ENCODE measurements around the gene RAD1. TPM values are rescaled to one million over a fixed set of nuclear protein-coding genes. Genes with fewer than 3 reads are reported as not detected.
A peak's percentile ranks its signal among the peaks of the same experiment; 100 is the strongest.

RAD1 gene
- total RNA-seq, 1 experiment from 2014 or later: 28.7 TPM

DNA sequence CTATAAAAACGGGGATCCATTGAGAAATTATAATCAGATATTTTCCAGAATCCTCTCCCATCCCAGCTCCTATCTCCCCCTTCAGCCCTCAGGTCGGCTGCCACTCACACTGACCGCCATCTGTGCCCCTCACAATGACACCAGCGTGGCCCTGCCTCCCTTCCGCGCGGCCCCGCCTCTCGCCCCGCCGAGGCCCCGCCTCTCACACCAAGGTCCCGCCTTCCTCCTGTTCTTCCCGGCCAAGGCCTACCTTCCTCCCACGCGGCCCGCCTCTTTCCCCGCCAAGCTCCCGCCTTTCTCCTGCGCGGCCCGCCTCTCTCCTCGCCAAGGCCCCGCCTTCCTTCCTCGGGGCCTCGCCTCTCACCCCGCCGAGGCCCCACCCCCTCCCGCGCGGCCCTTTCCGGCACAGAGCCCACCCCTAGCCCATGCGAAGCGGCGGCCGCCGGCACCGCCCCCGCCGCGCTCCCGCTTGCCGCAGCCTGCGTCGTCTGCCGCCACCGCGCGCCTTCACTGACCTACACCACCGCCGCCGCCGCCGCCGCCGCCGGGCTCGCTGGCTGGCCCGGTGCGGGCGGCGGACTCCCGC lies 13.9 kb upstream of the RAD1 start, which contains the start of gene DNAJC21:
TSS of gene DNAJC21 (plus strand) at position 426 of the 586 bp plus-strand sequence. CDS start 261 bp downstream, outside the sequence.
- no peaks in the 10 kb centered on the region for H3K9me3 Mint-ChIP-seq (ENCODE audit: low read depth, unreplicated experiment)

DNA sequence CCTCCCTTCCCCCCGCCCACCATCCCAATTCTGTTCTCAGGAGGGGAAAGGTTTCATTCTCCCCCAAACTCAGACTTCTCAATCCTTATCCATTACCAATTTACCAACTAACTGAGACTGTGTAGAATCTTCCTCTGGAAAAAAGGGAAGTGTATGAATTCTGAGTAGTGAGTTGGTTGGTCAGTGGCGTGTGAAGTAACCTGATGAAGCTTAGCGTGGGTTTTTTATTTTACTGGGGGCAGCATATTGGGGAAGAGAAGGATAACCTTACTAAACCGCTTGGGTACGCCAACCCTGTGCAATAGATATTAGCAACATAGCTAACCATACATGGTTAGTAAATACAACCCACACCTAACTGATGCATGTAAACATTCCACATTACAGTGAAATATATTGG lies 13.0 kb upstream of the RAD1 start:
- TF ChIP-seq, protein P1, sequence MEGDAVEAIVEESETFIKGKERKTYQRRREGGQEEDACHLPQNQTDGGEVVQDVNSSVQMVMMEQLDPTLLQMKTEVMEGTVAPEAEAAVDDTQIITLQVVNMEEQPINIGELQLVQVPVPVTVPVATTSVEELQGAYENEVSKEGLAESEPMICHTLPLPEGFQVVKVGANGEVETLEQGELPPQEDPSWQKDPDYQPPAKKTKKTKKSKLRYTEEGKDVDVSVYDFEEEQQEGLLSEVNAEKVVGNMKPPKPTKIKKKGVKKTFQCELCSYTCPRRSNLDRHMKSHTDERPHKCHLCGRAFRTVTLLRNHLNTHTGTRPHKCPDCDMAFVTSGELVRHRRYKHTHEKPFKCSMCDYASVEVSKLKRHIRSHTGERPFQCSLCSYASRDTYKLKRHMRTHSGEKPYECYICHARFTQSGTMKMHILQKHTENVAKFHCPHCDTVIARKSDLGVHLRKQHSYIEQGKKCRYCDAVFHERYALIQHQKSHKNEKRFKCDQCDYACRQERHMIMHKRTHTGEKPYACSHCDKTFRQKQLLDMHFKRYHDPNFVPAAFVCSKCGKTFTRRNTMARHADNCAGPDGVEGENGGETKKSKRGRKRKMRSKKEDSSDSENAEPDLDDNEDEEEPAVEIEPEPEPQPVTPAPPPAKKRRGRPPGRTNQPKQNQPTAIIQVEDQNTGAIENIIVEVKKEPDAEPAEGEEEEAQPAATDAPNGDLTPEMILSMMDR (IDR thresholded peaks at IDR 0.05; ENCODE audit: unreplicated experiment): no peak
- no peaks in the 10 kb centered on the region for H3K27me3 Mint-ChIP-seq (ENCODE audit: unreplicated experiment)
- CTCF ChIA-PET: interaction anchor here (0.6 kb wide), 1 partner anchor 24 kb away, joined by 7 read pairs; no protein-coding TSS in a partner anchor
- no peaks in the 10 kb centered on the region for H3K9me3 Mint-ChIP-seq (ENCODE audit: low read depth, unreplicated experiment)
- peaks cover 33% of the 10 kb centered on the region for H3K4me1 Mint-ChIP-seq (ENCODE audit: low read depth, unreplicated experiment)
- intact Hi-C loops (cut with micrococcal nuclease; ENCODE audit: unreplicated experiment): no loop called here
- no TSS peak for BruUV-seq (replicated peaks)
- no peak overlapping the region for H3K4me3 Mint-ChIP-seq (ENCODE audit: low read depth, unreplicated experiment)
- no peak for DNase-seq
- peaks cover 54% of the 10 kb centered on the region for H3K36me3 Mint-ChIP-seq (ENCODE audit: insufficient read depth, unreplicated experiment)
- no peak overlapping the region for H3K27ac Mint-ChIP-seq (ENCODE audit: unreplicated experiment)

More for the DNA sequence above, 13.9 kb upstream of the RAD1 start, which contains the start of gene DNAJC21:
- peaks cover 46% of the 10 kb centered on the region for H3K36me3 Mint-ChIP-seq (ENCODE audit: insufficient read depth, unreplicated experiment)
- BruUV-seq (replicated peaks): no TSS peak
- intact Hi-C loops (cut with micrococcal nuclease; ENCODE audit: unreplicated experiment): no loop called here
- H3K4me3 Mint-ChIP-seq (ENCODE audit: low read depth, unreplicated experiment): peak within 1 kb of the TSS; percentile 66
- no peaks in the 10 kb centered on the region for H3K27me3 Mint-ChIP-seq (ENCODE audit: unreplicated experiment)
- peaks cover 24% of the 10 kb centered on the region for H3K4me1 Mint-ChIP-seq (ENCODE audit: low read depth, unreplicated experiment)
- CTCF ChIA-PET: interaction anchor here (0.6 to 1.7 kb wide), 4 partner anchors 9 to 29 kb away, joined by 3 to 7 read pairs (median 4); partner anchors contain the start of genes BRIX1 and RAD1
- TF ChIP-seq, protein P1 (IDR thresholded peaks at IDR 0.05; ENCODE audit: unreplicated experiment): no peak
- peak within 1 kb of the TSS; percentile 82 for H3K27ac Mint-ChIP-seq (ENCODE audit: unreplicated experiment)
- peak; percentile 98 for DNase-seq

DNA sequence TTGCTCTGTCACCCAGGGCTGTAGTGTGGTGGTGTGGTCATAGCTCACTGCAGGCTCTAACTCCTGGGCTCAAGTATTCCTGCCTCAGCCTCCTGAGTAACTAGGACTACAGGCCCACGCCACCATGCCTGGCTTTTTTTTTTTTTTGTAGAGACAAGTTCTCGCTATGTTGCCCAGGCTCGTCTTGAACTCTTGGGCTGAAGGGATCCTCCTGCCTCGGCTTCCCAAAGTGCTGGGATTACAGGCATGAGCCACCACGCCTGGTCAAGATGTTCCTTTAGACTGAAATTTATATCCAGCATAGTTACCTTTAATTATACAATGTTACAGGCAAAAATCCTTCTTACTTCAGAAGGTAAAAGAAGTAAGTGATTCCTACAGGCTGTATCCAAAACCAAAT lies 12.5 kb upstream of the RAD1 start:
- Mint-ChIP-seq H3K27me3 (ENCODE audit: unreplicated experiment) (no peaks in the 10 kb centered on the region), H3K36me3 (ENCODE audit: insufficient read depth, unreplicated experiment) (peaks cover 57% of the 10 kb centered on the region), H3K4me3 (ENCODE audit: low read depth, unreplicated experiment) (no peak overlapping the region), H3K27ac (ENCODE audit: unreplicated experiment) (no peak overlapping the region), H3K9me3 (ENCODE audit: low read depth, unreplicated experiment) (no peaks in the 10 kb centered on the region), H3K4me1 (ENCODE audit: low read depth, unreplicated experiment) (peaks cover 34% of the 10 kb centered on the region)
- TF ChIP-seq, protein P1 (IDR thresholded peaks at IDR 0.05; ENCODE audit: unreplicated experiment): no peak
- BruUV-seq (replicated peaks): no TSS peak
- CTCF ChIA-PET: no interaction called here
- intact Hi-C loops (cut with micrococcal nuclease; ENCODE audit: unreplicated experiment): no loop called here
- no peak for DNase-seq

DNA sequence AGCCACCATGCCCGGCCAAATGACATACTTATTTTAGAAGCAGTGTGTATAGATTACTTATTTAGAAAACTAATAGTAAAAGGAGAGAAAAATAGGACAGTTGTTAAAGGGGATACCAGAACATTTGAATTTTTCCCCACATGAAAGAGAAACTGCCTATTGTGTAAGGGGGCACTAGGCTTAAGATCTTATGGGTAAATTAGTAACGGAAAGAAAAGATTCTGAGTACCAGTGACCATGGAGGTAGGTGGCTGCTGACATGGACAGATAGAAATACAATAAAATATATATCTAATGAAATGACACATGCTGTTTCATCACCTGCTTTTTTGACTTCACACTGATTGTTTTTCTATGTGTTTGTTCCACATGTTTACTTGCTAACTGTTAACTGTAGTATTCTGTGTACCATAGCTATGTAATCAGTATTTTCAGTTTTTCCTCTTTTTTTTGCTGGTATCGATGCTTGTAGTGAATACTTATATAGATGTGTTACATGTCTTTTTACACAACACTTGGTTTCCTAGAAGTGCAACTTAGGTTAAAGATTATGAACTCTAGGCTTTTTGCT lies 11.1 kb upstream of the RAD1 start:
- CTCF ChIA-PET: no interaction called here
- H3K4me1 Mint-ChIP-seq (ENCODE audit: low read depth, unreplicated experiment): peaks cover 28% of the 10 kb centered on the region
- no peak overlapping the region for H3K27ac Mint-ChIP-seq (ENCODE audit: unreplicated experiment)
- H3K9me3 Mint-ChIP-seq (ENCODE audit: low read depth, unreplicated experiment): no peaks in the 10 kb centered on the region
- peaks cover 61% of the 10 kb centered on the region for H3K36me3 Mint-ChIP-seq (ENCODE audit: insufficient read depth, unreplicated experiment)
- DNase-seq: no peak
- BruUV-seq (replicated peaks): no TSS peak
- TF ChIP-seq, protein P1 (IDR thresholded peaks at IDR 0.05; ENCODE audit: unreplicated experiment): no peak
- intact Hi-C loops (cut with micrococcal nuclease; ENCODE audit: unreplicated experiment): no loop called here
- H3K4me3 Mint-ChIP-seq (ENCODE audit: low read depth, unreplicated experiment): no peak overlapping the region
- H3K27me3 Mint-ChIP-seq (ENCODE audit: unreplicated experiment): no peaks in the 10 kb centered on the region

All from Calu3 (cell line).